Endodermal cell (in vitro differentiated cells): ENCODE measurements around the gene ADAMTS12. TPM values are rescaled to one million over a fixed set of nuclear protein-coding genes. Genes with fewer than 3 reads are reported as not detected.

Experiments
- DNase-seq: peaks from one replicate; pipeline ENCODE4 v3.0.0-alpha.2; 2017
- H3K27ac ChIP-seq: 2 replicates; pipeline ENCODE4 v1.5.1; 2013; ENCODE audit warnings: mild to moderate bottlenecking, low read depth, low read length, moderate library complexity
- H3K27me3 ChIP-seq: 2 replicates; pipeline ENCODE4 v1.6.1; 2013; ENCODE audit warnings: mild to moderate bottlenecking, low read length, moderate library complexity; ENCODE audit not compliant: insufficient read depth, control insufficient read depth, poor library complexity, severe bottlenecking
- H3K36me3 ChIP-seq: 2 replicates; pipeline ENCODE4 v1.7.0; 2013; ENCODE audit warnings: mild to moderate bottlenecking, low read length, moderate library complexity; ENCODE audit not compliant: control insufficient read depth, insufficient read depth
- H3K4me1 ChIP-seq: one replicate; pipeline ENCODE4 v1.7.0; 2013; ENCODE audit warnings: low read length; ENCODE audit not compliant: control insufficient read depth, insufficient read depth
- H3K4me3 ChIP-seq: 2 replicates; pipeline ENCODE4 v1.5.1; 2013; ENCODE audit warnings: mild to moderate bottlenecking, low read length, moderate library complexity
- H3K9ac ChIP-seq: 2 replicates; pipeline ENCODE4 v1.6.1; 2013; ENCODE audit warnings: mild to moderate bottlenecking, low read length, moderate library complexity; ENCODE audit not compliant: poor library complexity, severe bottlenecking; ENCODE audit errors: extremely low read depth
- H3K9me3 ChIP-seq: 2 replicates; pipeline ENCODE4 v1.6.1; 2013; ENCODE audit warnings: mild to moderate bottlenecking, low read length, moderate library complexity; ENCODE audit not compliant: control insufficient read depth
- H3K27ac Mint-ChIP-seq: 2 replicates; pipeline ENCODE4 v1.8.0; 2020; ENCODE audit warnings: mixed read lengths
- H3K27me3 Mint-ChIP-seq: 2 replicates; pipeline ENCODE4 v1.8.0; 2021; ENCODE audit warnings: mild to moderate bottlenecking, mixed read lengths; ENCODE audit not compliant: insufficient read depth
- H3K36me3 Mint-ChIP-seq: 2 replicates; pipeline ENCODE4 v1.8.0; 2020; ENCODE audit warnings: low read depth, mixed read lengths
- H3K4me1 Mint-ChIP-seq: 2 replicates; pipeline ENCODE4 v1.8.0; 2020; ENCODE audit warnings: mixed read lengths
- H3K4me3 Mint-ChIP-seq: 2 replicates; pipeline ENCODE4 v1.8.0; 2020; ENCODE audit warnings: mild to moderate bottlenecking, moderate library complexity, mixed read lengths
- H3K9me3 Mint-ChIP-seq: 2 replicates; pipeline ENCODE4 v1.8.0; 2020; ENCODE audit warnings: mild to moderate bottlenecking, mixed read lengths
- WGBS, 2 experiments: methylation state at CpG; one replicate each; pipeline versions ENCODE4 v1.1.5 to v1.1.7; 2013; ENCODE audit warnings: missing lambda C conversion rate in 2 of 2, mixed read lengths in 1 of 2; ENCODE audit not compliant: insufficient coverage in 1 of 2, insufficient read length in 1 of 2; 5-methylcytosine and 5-hydroxymethylcytosine counted together
- total RNA-seq, 2 donors: library from RNA; stranded (reverse); fragmentation: NEBNext Ultra II Directional in 1 of 2; extraction: Animal tissue kit (Norgen Biotek cat#: 25700) in 1 of 2; gene quantifications; 2 replicates in 1 of 2; 3 replicates in 1 of 2; pipeline ENCODE4 v1.2.1, GENCODE V29; 2021
- TF ChIP-seq, protein P1 (sequence below): fragments of 200-600 bp; sonication (generic); conservative IDR thresholded peaks from 2 replicates; pipeline ENCODE4 v1.5.0; 2021; ENCODE audit warnings: antibody characterized with exemption, mild to moderate bottlenecking

The ADAMTS12 gene
- total RNA-seq, 2 donors from 2014 or later: 80.2 to 123 TPM

DNA sequence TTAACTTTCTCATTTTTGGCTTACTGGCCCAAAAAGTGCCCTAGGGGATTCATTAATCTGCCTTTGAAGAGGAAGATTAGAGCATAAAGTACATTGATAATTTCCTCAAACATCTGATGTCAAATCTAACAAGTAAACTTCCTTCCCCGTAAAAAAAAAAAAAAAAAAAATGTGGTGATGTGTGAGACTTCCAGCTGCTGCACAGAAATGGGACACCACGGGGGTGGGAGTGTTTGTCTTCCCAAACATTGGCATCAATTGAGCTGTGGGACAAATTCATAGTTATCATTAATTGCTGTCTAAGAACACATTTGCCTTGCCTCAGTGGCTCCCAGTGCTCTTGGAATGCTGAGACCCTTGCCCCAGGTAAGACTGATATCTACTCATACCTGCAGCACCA is 149.6 kb downstream of the ADAMTS12 start:
- peaks cover 8% of the 10 kb centered on the region for H3K4me1 Mint-ChIP-seq
- H3K4me3 Mint-ChIP-seq: no peak overlapping the region
- Histone ChIP-seq H3K27me3 (no peaks in the 10 kb centered on the region), H3K9ac (no peak overlapping the region), H3K4me3 (no peak overlapping the region), H3K36me3 (no peaks in the 10 kb centered on the region), H3K27ac (no peak overlapping the region), H3K9me3 (no peaks in the 10 kb centered on the region), H3K4me1 (no peaks in the 10 kb centered on the region)
- WGBS, 2 experiments: 93% methylated on average over 2 of the region's 2 CpGs; no CpG with 5 or more reads in 1 of the 2 experiments
- peaks cover 14% of the 10 kb centered on the region for H3K36me3 Mint-ChIP-seq
- no peaks in the 10 kb centered on the region for H3K27me3 Mint-ChIP-seq
- no peaks in the 10 kb centered on the region for H3K9me3 Mint-ChIP-seq
- H3K27ac Mint-ChIP-seq: no peak overlapping the region
- TF ChIP-seq, protein P1, sequence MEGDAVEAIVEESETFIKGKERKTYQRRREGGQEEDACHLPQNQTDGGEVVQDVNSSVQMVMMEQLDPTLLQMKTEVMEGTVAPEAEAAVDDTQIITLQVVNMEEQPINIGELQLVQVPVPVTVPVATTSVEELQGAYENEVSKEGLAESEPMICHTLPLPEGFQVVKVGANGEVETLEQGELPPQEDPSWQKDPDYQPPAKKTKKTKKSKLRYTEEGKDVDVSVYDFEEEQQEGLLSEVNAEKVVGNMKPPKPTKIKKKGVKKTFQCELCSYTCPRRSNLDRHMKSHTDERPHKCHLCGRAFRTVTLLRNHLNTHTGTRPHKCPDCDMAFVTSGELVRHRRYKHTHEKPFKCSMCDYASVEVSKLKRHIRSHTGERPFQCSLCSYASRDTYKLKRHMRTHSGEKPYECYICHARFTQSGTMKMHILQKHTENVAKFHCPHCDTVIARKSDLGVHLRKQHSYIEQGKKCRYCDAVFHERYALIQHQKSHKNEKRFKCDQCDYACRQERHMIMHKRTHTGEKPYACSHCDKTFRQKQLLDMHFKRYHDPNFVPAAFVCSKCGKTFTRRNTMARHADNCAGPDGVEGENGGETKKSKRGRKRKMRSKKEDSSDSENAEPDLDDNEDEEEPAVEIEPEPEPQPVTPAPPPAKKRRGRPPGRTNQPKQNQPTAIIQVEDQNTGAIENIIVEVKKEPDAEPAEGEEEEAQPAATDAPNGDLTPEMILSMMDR: no peak
- DNase-seq: no peak

DNA sequence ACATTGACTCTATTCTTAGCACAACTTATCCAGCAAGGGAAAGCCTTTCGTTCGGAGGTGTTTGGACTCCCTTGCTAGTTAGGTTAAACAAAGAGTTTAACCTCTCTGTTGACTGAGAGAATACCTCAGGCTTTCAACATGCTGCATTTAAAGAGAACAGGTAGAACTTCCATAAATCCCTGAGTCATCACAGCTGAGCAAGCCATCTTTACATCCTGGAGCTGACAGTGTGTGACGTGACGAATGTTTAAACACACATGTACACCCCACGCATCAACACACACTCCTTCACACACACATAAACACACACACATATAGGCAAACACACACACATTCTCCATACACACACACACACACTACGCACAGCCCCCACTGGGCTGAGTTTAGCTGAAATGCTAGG is 152.8 kb downstream of the ADAMTS12 start:
- no peak overlapping the region for H3K27ac Mint-ChIP-seq
- Histone ChIP-seq H3K4me3 (no peak overlapping the region), H3K27me3 (no peaks in the 10 kb centered on the region), H3K27ac (no peak overlapping the region), H3K4me1 (no peaks in the 10 kb centered on the region), H3K9me3 (no peaks in the 10 kb centered on the region), H3K36me3 (no peaks in the 10 kb centered on the region), H3K9ac (no peak overlapping the region)
- WGBS, 2 experiments: 93 to 95% methylated on average over 5 to 6 of the region's 6 CpGs
- TF ChIP-seq, protein P1: no peak
- H3K9me3 Mint-ChIP-seq: no peaks in the 10 kb centered on the region
- peaks cover 9% of the 10 kb centered on the region for H3K4me1 Mint-ChIP-seq
- peaks cover 15% of the 10 kb centered on the region for H3K36me3 Mint-ChIP-seq
- H3K27me3 Mint-ChIP-seq: no peaks in the 10 kb centered on the region
- H3K4me3 Mint-ChIP-seq: no peak overlapping the region
- no peak for DNase-seq

DNA sequence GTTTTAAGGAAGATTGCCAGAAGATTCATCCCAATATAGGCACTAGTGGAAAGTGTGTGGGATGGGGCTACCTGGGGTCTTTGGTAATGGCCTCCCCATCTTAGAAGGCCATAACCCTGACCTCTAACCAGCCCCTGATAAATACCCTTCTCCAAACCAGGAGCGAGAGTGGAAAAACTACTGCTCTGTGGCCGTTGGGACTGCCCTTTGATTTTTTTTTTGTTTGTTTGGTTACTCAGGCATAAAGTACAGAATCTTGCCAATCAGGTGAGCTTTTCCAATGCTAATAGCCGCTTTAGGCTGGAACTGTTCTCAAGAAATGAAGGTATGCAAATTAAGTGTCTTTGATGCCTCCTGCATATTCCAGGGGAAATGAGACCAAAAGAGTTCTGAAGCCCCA is 153.7 kb downstream of the ADAMTS12 start:
- Mint-ChIP-seq H3K4me1 (peaks cover 9% of the 10 kb centered on the region), H3K27me3 (no peaks in the 10 kb centered on the region)
- no peak overlapping the region for H3K27ac ChIP-seq

More for the DNA sequence above, 153.7 kb downstream of the ADAMTS12 start:
- H3K27me3 ChIP-seq: no peaks in the 10 kb centered on the region
- Mint-ChIP-seq H3K36me3 (peaks cover 15% of the 10 kb centered on the region), H3K27ac (peak overlapping the region; percentile 21), H3K9me3 (no peaks in the 10 kb centered on the region), H3K4me3 (no peak overlapping the region)
- no peaks in the 10 kb centered on the region for H3K4me1 ChIP-seq
- no peaks in the 10 kb centered on the region for H3K36me3 ChIP-seq
- 88% methylated on average over 1 to 3 of the region's 3 CpGs for WGBS, 2 experiments
- no peak overlapping the region for H3K9ac ChIP-seq
- TF ChIP-seq, protein P1: no peak
- no peak for DNase-seq
- no peaks in the 10 kb centered on the region for H3K9me3 ChIP-seq
- H3K4me3 ChIP-seq: no peak overlapping the region
